ENCODE measurements around the gene DISC1.

DNA sequence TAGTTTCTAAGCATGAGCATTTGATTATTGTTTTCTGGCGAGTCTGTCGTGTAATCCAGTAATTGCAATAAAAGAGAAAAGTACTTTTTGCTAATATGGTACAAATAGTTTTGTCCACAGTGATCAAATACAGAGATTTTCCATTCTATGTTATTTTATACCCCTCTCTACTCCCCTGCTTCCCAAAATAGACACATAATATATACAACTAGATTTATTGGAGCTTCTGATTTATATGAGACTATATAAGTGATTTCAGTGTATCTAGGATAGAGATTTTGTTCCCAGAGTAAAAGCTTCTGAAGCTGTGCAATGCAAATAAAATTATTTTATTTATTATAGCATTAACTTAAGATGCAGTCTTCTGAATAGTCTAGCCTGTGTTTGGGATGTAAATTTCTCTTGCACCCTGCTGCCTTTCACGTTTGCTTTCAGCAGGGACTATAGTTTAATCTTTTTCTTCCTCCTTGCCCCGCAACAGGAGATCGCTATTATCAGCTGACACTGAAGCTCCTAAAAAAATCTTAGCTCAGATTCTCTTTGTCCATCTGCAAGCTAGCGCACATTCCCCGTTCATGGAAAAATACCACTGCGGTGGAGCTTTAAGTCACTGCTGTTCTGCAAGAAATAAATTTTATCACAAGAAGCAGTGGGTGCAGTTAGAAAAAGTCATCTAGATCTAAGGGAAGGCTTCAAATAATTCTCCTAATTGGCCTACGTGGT is 273.3 kb downstream of the DISC1 start:
- TF ChIP-seq CTCF (IDR thresholded peaks at IDR 0.05) (no peak), EZH2 (IDR thresholded peaks at IDR 0.05; ENCODE audit: borderline replicate concordance, insufficient read depth, low read depth, low read length, poor library complexity, severe bottlenecking) (no peak)
